K562 (cell line): ENCODE data around the gene COA7. TPM values are rescaled to one million over a fixed set of nuclear protein-coding genes. Genes with fewer than 3 reads are reported as not detected.

Experiments
- ADNP ChIP-seq: fragments of 200-800 bp; sonication (Bioruptor generic); IDR thresholded peaks from 2 replicates; pipeline ENCODE4 v1.6.1; 2016; ENCODE audit warnings: missing genetic modification characterization, missing compliant biosample characterization
- CCNT2 ChIP-seq: IDR thresholded peaks from 2 replicates; pipeline ENCODE4 v1.6.1; 2011; ENCODE audit warnings: borderline replicate concordance, low read depth, mild to moderate bottlenecking, moderate library complexity, mixed read lengths, low read length; ENCODE audit not compliant: insufficient read length; ENCODE audit errors: extremely low read depth
- FOXK1 ChIP-seq: sonication (generic); formaldehyde crosslinking; IDR thresholded peaks from 2 replicates; pipeline ENCODE4 v1.8.0; 2022; ENCODE audit warnings: missing genetic modification reagents, mild to moderate bottlenecking, borderline replicate concordance
- GTF3C2 ChIP-seq: IDR thresholded peaks from 3 replicates; pipeline ENCODE4 v1.6.1; 2011; ENCODE audit warnings: borderline replicate concordance, mild to moderate bottlenecking, moderate library complexity; ENCODE audit not compliant: insufficient read length; ENCODE audit errors: extremely low read depth
- HMGXB4 ChIP-seq: sonication (generic); formaldehyde crosslinking; IDR thresholded peaks from 2 replicates; pipeline ENCODE4 v1.8.1; 2023; ENCODE audit warnings: mild to moderate bottlenecking, missing genetic modification reagents
- KDM2B ChIP-seq: fragments of 250-450 bp; sonication (Bioruptor Pico); IDR thresholded peaks from 2 replicates; pipeline ENCODE4 v1.8.0; 2021; ENCODE audit warnings: mild to moderate bottlenecking, moderate library complexity
- L3MBTL2 ChIP-seq: fragments of 450-650 bp; IDR thresholded peaks from 2 replicates; pipeline ENCODE4 v1.6.1; 2016; ENCODE audit warnings: mild to moderate bottlenecking, moderate library complexity
- NCOA6 ChIP-seq: fragments of 450-650 bp; IDR thresholded peaks from 2 replicates; pipeline ENCODE4 v1.6.1; 2017; ENCODE audit warnings: mild to moderate bottlenecking
- STAT6 ChIP-seq: sonication (generic); formaldehyde crosslinking; IDR thresholded peaks from 2 replicates; pipeline ENCODE4 v1.8.1; 2023; ENCODE audit warnings: mild to moderate bottlenecking, missing genetic modification reagents
- ZNF12 ChIP-seq: sonication (generic); formaldehyde crosslinking; IDR thresholded peaks from 2 replicates; pipeline ENCODE4 v1.4.0; 2020; ENCODE audit warnings: mild to moderate bottlenecking, missing genetic modification reagents
- ZNF140 ChIP-seq: fragments of 250-450 bp; sonication (Bioruptor Pico); IDR thresholded peaks from 2 replicates; pipeline ENCODE4 v1.8.0; 2021; ENCODE audit warnings: moderate library complexity, mild to moderate bottlenecking, inconsistent platforms
- ZNF780A ChIP-seq: fragments of 250-450 bp; sonication (Bioruptor Pico); IDR thresholded peaks from 2 replicates; pipeline ENCODE4 v1.5.0; 2021; ENCODE audit warnings: mild to moderate bottlenecking
- polyA plus RNA-seq, 8 experiments: library from polyadenylated mRNA; depleted of rRNA in 4 of 8; stranded (reverse) in 5 of 8; unstranded in 3 of 8; fragments of >200 nt; fragmentation: Nextera tagmentation in 2 of 8; fragmentation: Illumina TruSeq in 1 of 8; extraction: Ambion mirVana in 2 of 8; extraction: Trizol in 1 of 8; gene quantifications; 2 replicates each; pipeline versions ENCODE4 v1.2.1 to v1.2.3, GENCODE V29; 2011 to 2014; ENCODE audit warnings: inconsistent platforms in 1 of 8, missing spikeins in 1 of 8
- total RNA-seq, 7 experiments: library from RNA; depleted of rRNA in 6 of 7; stranded (reverse); fragments of >200 nt in 6 of 7; fragmentation: Illumina TruSeq in 2 of 7; extraction: Trizol in 2 of 7; gene quantifications; 2 replicates each; pipeline versions ENCODE4 v1.2.1 to v1.2.3, GENCODE V29; 2011 to 2021; ENCODE audit warnings: low replicate concordance in 1 of 7

Gene COA7
- total and polyA plus RNA-seq, 9 of the 15 experiments (the other 6 are each of a cell fraction or from before 2014, with no cell fraction given): 19.4 to 82.8 (median 51.0) TPM

GRCh38 chr1:52726265-52727113 is 28.3 kb upstream of the COA7 start, which contains the start of gene ZYG11B (continued):
- TF ChIP-seq CCNT2 (peak; percentile 75), NCOA6 (no peak; the same call in 1 of the 2 replicates), ZNF12 (no peak; the same call in 1 of the 2 replicates), FOXK1 (CRISPR knock-in tag) (no peak), ZNF140 (CRISPR knock-in tag) (no peak), ADNP (tag) (no peak), STAT6 (CRISPR knock-in tag) (0 out of 2 replicates have a peak, but pooled peaks have one; percentile 24), L3MBTL2 (peak; percentile 35; the same call in 1 of the 2 replicates), HMGXB4 (CRISPR knock-in tag) (0 out of 2 replicates have a peak, but pooled peaks have one; percentile 68), GTF3C2 (no peak), KDM2B (CRISPR knock-in tag) (no peak; the same call in 1 of the 2 replicates), ZNF780A (no peak)
